ENCODE measurements around the gene FBXO41. TPM values are rescaled to one million over a fixed set of nuclear protein-coding genes. Genes with fewer than 3 reads are reported as not detected.

Gene FBXO41
- total RNA-seq, 4 donors from 2014 or later = 1.1 to 8.2 (median 5.7) TPM

GRCh38 chr2:73215254-73215653 is 69.0 kb downstream of the FBXO41 start:
- H3K27ac ChIP-seq = no peak overlapping the region
- 79% methylated on average over 4 of the region's 4 CpGs for WGBS
- peak overlapping the region; percentile 82 for H3K4me3 ChIP-seq

GRCh38 chr2:73214120-73215035 is 69.9 kb downstream of the FBXO41 start, which contains the start of gene SMYD5:
Gene SMYD5 (plus strand): TSS chr2:73214245. CDS start chr2:73214267, 22 bp downstream.
- TF ChIP-seq EP300 (IDR thresholded peaks at IDR 0.05) (no peak), POLR2A (IDR thresholded peaks at IDR 0.05) (no peak), POLR2AphosphoS5 (IDR thresholded peaks at IDR 0.05) (no peak)
- TF ChIP-seq, protein P1, sequence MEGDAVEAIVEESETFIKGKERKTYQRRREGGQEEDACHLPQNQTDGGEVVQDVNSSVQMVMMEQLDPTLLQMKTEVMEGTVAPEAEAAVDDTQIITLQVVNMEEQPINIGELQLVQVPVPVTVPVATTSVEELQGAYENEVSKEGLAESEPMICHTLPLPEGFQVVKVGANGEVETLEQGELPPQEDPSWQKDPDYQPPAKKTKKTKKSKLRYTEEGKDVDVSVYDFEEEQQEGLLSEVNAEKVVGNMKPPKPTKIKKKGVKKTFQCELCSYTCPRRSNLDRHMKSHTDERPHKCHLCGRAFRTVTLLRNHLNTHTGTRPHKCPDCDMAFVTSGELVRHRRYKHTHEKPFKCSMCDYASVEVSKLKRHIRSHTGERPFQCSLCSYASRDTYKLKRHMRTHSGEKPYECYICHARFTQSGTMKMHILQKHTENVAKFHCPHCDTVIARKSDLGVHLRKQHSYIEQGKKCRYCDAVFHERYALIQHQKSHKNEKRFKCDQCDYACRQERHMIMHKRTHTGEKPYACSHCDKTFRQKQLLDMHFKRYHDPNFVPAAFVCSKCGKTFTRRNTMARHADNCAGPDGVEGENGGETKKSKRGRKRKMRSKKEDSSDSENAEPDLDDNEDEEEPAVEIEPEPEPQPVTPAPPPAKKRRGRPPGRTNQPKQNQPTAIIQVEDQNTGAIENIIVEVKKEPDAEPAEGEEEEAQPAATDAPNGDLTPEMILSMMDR (IDR thresholded peaks at IDR 0.05) = no peak
- WGBS = 2% methylated on average over 12 of the region's 64 CpGs
- H3K9me3 ChIP-seq = no peaks in the 10 kb centered on the region
- no peaks in the 10 kb centered on the region for H3K27me3 ChIP-seq
- peaks cover 24% of the 10 kb centered on the region for H3K4me1 ChIP-seq
- DNase-seq (ENCODE audit: low spot score in 2 of 2) = peak; percentile 92 to 93
- H3K36me3 ChIP-seq = peaks cover 11% of the 10 kb centered on the region
- peak within 1 kb of the TSS; percentile 62 for H3K27ac ChIP-seq
- peak within 1 kb of the TSS; percentile 82 for H3K4me3 ChIP-seq

More at GRCh38 chr2:73215254-73215653, 69.0 kb downstream of the FBXO41 start:
- H3K4me1 ChIP-seq = peaks cover 24% of the 10 kb centered on the region
- no peaks in the 10 kb centered on the region for H3K27me3 ChIP-seq
- TF ChIP-seq POLR2A (IDR thresholded peaks at IDR 0.05) (no peak), EP300 (IDR thresholded peaks at IDR 0.05) (no peak), POLR2AphosphoS5 (IDR thresholded peaks at IDR 0.05) (no peak)
- TF ChIP-seq, protein P1 (IDR thresholded peaks at IDR 0.05) = no peak
- H3K9me3 ChIP-seq = no peaks in the 10 kb centered on the region
- H3K36me3 ChIP-seq = peaks cover 19% of the 10 kb centered on the region
- DNase-seq (ENCODE audit: low spot score in 2 of 2) = no peak

- H3K36me3 ChIP-seq = no peaks in the 10 kb centered on the region
- H3K4me3 ChIP-seq = no peak overlapping the region
- DNase-seq (ENCODE audit: low spot score in 2 of 2) = peak in 1 of 2 donors; percentile 76
- no peak overlapping the region for H3K27ac ChIP-seq
- H3K27me3 ChIP-seq = no peaks in the 10 kb centered on the region
- H3K9me3 ChIP-seq = no peaks in the 10 kb centered on the region
- H3K4me1 ChIP-seq = peaks cover 24% of the 10 kb centered on the region
- TF ChIP-seq, protein P1 (IDR thresholded peaks at IDR 0.05) = peak; percentile 81 to 96
- TF ChIP-seq POLR2A (IDR thresholded peaks at IDR 0.05) (no peak), EP300 (IDR thresholded peaks at IDR 0.05) (no peak), POLR2AphosphoS5 (IDR thresholded peaks at IDR 0.05) (no peak)
- WGBS = 63% methylated on average over 18 of the region's 20 CpGs
These were observed 71.7 kb downstream of the FBXO41 start for GRCh38 chr2:73212448-73213176.

GRCh38 chr2:73212098-73212447 is 72.2 kb downstream of the FBXO41 start:
- WGBS = 78% methylated on average over 7 of the region's 7 CpGs
- TF ChIP-seq EP300 (IDR thresholded peaks at IDR 0.05) (no peak), POLR2AphosphoS5 (IDR thresholded peaks at IDR 0.05) (no peak), POLR2A (IDR thresholded peaks at IDR 0.05) (no peak)
- TF ChIP-seq, protein P1 (IDR thresholded peaks at IDR 0.05) = no peak
- no peak overlapping the region for H3K27ac ChIP-seq
- no peak for DNase-seq (ENCODE audit: low spot score in 2 of 2)
- H3K27me3 ChIP-seq = no peaks in the 10 kb centered on the region
- no peaks in the 10 kb centered on the region for H3K36me3 ChIP-seq
- peaks cover 24% of the 10 kb centered on the region for H3K4me1 ChIP-seq
- H3K9me3 ChIP-seq = no peaks in the 10 kb centered on the region
- H3K4me3 ChIP-seq = no peak overlapping the region

GRCh38 chr2:73210696-73211095 is 73.6 kb downstream of the FBXO41 start:
- Histone ChIP-seq H3K4me3 (no peak overlapping the region), H3K9me3 (no peaks in the 10 kb centered on the region), H3K27me3 (peaks cover 7% of the 10 kb centered on the region), H3K36me3 (no peaks in the 10 kb centered on the region), H3K27ac (no peak overlapping the region), H3K4me1 (peaks cover 22% of the 10 kb centered on the region)
- TF ChIP-seq, protein P1 (IDR thresholded peaks at IDR 0.05) = no peak
- TF ChIP-seq POLR2AphosphoS5 (IDR thresholded peaks at IDR 0.05) = no peak
- no peak for TF ChIP-seq EP300 (IDR thresholded peaks at IDR 0.05)
- no peak for TF ChIP-seq POLR2A (IDR thresholded peaks at IDR 0.05)
- no peak for DNase-seq (ENCODE audit: low spot score in 2 of 2)
- WGBS = 89% methylated on average over 6 of the region's 6 CpGs

Data from suprapubic skin (tissue), 4 donors.